Effector CD8-positive, alpha-beta T cell (primary cell): ENCODE results near the gene ACTN4.
"Not testable (repeated sequence)": the region's sequence is repeated elsewhere in the genome, so short reads cannot be mapped to it uniquely, and the experiment has no call there.

Experiments used
- DNase-seq: peaks from one replicate; lab custom pipeline; 2025; lab: John Stamatoyannopoulos, UW

The ACTN4 gene

DNA sequence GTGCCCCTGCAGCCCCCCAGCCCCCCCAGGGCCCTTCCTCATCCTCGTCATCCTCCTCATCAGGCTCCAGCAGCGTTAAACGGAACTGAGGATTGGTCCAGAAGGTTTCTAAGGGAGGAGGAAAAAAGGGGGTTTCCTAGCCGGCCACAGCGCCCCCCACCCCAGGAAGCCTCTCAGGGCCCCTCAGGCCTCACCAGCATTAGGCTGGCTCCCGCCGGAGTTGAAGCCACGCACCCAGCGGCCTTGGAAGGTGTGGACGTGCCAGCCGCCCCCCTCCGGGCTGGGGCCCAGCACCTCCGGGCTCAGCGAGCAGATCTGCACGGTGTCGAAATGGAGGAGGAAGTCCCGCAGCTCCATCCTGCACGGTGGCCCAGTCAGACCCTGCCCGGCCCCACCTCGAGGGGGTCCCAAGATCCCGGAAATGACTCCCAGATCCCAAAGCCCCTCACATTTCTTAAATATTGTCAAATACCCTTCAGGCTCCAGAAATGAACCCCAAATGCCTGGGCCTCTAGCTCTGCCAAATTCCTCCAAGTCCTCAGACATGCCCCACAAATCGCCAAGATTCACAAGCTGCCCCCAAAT is 89.9 kb downstream of the ACTN4 start:
- DNase-seq, result no peak

DNA sequence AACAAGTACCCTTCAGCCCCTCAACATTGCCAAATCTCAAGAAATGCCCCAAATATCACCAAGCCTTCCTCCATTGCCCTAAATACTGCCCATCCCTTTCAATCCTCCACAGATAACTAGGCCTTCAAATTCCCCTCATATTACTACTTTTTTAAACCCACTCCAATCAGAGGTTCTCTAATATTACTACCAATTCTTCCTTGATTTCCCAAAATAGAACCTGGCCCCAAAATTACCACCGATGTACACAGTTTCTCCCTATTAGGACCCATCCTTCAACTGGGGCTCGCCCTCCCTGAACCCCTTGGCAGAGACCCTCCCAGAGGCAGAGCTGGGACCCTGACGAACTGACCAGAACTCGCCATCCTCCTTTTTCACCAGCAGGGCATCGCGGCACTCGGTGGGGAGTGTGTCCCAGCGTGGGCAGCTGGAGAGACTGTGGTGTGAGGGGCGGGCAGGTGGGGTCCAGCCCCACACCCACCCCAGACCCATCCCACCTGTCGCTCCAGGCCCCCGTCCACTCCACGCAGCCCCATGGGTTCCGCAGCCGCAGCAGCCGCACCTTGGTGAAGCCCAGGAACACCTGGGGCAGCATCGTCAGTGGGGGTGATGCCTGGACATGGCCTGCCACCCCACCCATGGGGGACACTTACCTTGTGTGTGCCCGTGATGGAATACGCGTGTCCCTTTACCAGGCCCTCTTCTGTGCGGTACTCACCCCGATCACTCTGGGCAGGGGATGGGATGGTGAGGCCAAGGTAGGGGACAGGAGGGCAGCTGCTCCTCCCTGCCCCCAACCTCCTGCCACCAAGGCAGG is 90.7 kb downstream of the ACTN4 start:
- DNase-seq, result no peak

DNA sequence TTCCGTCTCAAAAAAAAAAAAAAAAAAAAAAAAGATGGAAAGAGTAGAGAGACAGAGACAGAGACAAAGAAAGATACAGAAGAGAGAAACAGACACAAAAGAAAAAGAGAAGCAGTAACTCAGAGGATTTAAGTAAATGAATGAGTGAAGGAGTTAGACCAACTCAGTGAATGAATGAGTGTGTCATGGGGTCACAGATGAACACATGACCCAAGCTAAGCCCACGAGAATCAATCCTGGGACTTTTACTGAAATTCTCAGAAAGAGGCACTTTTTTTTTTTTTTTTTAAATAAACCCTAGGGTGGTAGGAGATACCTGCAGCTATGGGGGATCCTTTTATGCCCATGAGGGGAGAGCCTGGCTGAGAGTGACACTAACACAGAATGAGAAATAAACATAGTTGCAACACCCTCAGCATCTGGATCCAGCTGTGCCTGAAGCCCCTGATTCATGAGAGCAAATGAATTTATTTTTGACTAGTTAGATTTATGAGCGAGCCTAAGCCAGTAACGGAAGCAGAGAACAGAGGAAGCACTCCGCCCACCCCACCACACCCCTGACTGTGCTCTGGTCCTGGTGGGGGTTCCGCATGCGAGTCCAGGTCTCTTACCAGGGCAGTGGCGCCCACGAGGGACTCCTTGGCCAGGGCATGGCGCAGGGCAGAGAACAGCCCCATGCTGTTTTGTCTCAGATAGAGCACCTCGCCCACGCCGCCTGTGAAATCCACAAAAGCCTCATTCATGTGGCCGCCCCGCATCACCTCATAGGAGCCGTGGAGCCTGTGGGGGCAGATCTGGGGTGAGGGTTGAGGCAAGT is 92.2 kb downstream of the ACTN4 start:
- DNase-seq, result no peak

DNA sequence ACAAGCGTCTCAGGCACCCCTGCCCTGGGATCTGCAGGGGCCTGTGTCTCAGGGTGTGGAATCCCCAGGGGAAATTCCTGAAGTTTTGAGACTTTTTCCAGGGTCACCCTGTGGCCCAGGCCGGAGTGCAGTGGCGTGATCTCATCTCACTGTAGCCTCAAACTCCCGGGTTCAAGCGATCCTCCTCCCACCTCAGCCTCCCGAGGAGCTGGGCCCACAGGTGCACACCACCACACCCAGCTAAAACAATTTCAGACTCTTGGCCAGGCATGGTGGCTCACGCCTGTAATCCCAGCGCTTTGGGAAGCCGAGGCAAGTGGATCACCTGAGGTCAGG is 92.8 kb downstream of the ACTN4 start:
- no peak for DNase-seq

DNA sequence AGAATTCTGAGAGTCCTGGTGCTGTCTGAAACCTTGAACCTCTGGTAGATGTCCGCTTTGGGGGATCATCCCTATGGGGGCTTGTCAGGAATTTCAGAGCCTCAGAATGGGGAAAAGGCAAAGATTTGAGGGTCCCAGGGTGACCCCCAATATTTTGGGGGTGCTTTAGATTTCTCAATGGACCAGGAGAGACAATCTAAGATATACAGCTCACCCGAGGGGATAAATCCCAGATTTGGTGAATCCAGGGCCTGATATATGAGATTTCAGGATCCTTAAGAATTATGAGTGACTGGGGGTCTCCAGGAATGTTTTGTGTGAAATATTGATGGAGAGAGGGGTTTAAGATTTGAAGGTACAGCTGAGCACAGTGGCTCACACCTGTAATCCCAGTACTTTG is 93.5 kb downstream of the ACTN4 start:
- no peak for DNase-seq

DNA sequence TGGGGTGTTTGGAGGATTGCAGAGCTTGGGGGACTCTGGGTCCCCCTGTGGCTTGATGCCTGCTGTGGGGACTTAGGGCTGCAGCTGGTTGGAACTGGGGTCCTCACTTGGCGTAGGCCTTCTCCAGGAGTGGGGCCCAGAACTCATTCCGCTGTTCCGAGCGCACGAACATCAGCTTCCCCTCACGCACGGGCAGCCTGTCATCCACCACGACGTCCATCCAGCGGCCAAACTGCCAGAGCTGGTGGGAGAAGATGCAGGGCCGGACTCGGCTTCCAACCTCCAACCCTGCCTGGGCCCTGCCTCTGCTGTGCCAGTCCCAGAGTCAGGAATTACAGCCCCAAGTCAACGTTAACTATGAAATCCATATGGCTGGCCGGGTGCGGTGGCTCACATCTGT is 94.2 kb downstream of the ACTN4 start:
- DNase-seq, result no peak

DNA sequence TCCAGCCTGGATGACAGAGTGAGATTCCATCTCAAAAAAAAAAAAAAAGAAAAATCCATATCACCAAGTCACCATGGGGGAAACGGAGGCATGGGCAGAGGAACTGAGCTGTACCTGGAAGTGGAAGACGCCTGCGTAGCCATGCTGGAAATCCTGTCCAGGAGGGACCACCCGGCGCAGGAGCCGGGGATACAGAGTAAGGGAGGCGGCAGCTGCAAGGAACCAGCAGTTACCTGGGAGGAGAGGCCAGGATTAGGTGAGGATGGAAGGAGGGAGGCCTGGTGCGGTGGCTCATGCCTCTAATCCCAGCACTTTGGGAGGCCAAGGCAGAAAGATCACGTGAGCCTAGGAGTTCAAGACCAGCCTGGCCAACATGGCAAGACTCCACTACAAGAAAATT is 94.8 kb downstream of the ACTN4 start:
- DNase-seq, result no peak

DNA sequence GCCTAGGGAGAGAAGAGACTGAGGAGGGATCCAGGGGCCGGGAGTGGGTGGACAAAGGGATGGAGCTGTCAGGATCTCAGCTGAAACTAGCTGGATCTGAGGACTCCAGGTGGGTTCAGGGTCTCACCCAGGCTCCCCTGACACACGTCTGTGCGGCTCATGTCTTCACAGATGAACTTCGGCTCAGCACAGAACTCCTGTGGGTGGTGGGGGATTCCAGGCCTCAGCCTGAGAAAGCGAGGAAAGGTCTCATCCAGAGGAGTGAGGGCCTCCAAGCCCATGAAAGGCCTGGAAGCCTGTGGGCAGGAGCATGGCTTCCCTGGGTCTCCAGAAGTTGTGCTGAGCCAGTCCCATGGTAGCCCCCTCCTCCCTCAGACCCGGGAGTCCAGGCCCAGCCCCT is 95.5 kb downstream of the ACTN4 start:
- DNase-seq, result no peak

DNA sequence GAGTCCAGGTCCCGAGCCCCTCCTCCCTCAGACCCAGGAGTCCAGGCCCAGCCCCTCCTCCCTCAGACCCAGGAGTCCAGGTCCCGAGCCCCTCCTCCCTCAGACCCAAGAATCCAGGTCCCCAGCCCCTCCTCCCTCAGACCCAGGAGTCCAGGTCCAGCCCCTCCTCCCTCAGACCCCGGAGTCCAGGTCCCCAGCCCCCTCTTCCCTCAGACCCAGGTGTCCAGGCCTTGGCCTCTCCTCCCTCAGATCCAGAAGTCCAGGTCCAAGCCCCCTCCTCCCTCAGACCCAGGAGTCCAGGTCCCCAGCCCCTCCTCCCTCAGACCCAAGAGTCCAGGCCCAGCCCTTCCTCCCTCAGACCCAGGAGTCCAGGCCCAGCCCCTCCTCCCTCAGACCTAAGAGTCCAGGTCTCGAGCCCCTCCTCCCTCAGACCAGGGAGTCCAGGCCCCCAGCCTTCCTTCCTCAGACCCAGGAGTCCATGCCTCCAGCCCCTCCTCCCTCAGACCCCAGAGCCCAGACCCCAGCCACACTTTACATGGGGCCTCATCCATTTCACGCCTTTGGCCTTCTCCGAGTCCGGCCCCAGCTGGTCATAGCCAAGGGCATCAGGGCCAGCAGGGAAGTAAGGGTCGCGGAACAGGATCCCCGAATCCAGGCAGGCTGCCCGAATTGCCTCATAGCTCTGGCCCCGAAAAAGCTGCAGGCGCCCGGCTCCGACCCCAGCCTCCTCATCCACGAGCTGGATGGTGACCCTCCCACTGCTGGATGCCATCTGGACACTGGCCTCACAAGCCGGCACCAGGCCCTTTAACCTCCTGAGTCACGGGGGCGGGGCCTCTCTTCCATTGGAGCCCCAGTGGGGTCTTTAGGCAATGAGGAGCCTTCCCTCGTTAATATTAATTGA is 96.2 kb downstream of the ACTN4 start:
- no peak for DNase-seq

DNA sequence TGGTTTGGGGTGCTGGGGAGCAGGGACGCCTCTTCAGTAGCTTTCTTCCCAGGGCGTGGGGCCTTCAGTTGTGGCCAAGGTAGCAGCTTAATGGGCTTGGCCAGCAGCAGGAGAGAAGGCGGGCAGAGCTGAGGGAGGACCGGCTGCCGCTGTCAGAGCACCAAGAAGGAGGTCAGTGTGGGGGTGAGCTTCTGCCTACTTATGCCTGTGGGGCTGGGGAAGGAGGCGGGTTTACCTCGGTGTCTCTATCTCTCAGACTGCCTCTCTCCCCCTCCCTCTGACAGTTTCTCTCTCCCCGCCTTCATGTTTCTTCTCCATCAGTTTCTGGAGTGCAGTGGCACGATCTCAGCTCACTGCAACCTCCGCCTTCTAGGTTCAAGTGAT is 96.8 kb downstream of the ACTN4 start, which contains the start of gene CAPN12:
CAPN12 (minus strand) TSS at position 177 of the 384 bp plus-strand sequence. CDS start 309 bp downstream, outside the sequence.
- DNase-seq, result no peak

DNA sequence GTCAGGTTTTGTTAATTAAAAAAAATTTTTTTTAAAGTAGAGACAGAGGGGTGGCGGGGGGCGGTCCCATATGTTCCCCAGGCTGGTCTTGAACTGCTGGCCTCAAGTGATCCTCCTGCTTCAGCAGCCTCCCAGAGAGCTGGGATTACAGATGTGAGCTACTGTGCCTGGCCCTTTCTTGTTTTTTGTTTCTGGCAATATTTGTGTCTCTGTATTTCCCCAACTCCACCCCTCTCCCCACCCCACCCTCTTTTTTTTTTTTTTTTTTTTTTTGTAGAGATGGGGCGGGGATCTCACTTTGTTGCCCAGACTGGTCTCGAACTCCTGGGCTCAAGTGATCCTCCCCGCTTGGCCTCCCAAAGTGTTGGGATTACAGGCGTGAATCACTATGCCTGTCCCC is 97.4 kb downstream of the ACTN4 start:
- no peak for DNase-seq

DNA sequence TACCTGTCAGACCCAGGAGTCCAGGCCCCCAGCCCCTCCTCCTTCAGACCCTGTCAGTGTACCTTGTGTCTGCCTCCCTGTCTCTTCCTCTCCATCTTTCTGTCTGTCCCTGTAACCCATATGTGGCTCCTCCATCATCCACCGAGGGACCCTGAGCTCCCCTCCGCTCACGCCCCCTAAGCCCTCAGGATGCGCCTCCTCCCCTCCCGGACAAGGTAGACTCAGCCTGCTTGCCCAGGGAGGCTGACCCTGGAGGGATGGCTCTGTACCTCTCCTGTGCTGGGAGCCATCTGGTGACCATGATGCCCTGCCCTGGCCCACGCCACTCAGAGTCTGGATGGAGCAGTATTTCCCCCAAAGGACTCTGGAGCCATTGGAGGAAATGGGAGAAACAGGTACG is 97.9 kb downstream of the ACTN4 start:
- no peak for DNase-seq

DNA sequence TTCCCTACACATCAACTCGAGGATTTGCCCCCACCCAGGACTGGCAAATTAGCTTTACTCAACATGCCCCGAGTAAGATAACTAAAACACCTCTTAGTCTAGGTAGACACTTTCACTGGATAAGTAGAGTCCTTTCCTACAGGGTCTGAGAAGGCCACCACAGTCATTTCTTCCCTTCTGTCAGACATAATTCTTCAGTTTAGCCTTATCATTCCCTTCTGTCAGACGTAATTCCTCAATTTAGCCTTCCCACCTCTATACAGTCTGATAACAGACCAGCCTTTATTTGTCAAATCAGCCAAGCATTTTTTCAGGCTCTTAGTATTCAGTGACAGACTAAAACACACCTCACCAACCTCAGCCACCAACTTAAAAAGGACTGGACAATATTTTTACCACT is 106.3 kb downstream of the ACTN4 start:
- DNase-seq, result not testable (repeated sequence)

DNA sequence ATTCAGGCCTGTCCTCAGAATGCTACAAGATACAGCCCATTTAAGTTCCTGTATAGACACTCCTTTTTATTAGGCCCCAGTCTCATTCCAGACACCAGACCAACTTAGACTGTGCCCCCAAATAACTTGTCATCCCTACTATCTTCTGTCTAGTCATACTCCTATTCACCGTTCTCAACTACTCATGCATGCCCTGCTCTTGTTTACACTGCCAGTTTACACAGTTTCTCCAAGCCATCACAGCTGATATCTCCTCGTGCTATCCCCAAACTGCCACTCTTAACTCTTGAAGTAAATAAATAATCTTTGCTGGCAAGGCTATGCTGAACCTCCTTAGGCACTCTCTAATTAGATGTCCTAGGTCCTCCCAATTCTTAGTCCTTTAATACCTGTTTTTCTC is 106.7 kb downstream of the ACTN4 start:
- DNase-seq, result not testable (repeated sequence)

DNA sequence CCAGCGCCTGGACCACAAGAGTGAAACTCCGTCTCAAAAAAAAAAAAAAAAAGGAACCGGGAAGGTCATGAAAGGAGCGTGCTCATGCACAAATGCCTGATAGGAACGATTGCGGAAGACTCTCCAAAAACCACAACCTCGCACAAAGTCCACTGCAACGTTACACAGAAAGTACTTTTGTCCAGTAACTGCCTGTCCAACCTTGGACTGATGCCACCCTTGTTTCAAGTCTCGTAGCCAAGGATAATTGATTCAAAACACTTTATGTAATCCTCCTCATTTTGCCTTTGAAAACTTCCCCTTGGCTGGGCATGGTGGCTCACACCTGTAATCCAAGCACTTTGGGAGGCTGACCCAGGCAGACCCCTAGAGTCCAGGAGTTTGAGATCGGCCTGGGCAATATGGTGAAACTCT is 112.1 kb downstream of the ACTN4 start:
- no peak for DNase-seq

DNA sequence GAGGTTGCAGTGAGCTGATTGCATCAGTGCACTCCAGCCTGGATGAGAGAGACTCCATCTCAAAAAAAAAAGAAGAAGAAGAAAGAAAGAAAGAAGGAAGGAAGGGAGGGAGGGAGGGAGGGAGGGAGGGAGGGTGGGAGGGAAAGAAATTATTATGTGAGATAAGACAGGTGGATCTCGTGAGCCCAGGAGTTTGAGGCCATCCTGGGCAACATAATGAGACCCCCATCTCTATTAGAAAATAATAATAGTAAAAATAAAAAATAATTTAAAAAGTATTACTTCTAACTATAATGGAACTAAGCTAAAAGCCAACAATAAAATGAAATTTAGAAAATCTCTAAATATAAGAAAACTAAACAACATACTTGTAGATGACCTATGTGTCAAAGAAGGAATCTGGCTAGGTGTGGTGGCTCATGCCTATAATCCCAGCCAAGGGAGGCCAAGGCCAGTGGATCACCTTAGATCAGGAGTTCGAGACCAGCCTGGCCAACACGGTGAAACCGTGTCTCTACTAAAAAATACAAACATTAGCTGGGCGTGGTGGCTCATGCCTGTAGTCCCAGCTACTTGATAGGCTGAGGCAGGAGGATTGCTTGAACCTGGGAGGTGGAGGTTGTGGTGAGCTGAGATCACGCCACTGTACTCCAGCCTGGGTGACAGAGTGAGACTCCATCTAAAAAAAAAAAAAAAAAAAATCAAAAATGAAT is 113.5 kb downstream of the ACTN4 start:
- not testable (repeated sequence) for DNase-seq

DNA sequence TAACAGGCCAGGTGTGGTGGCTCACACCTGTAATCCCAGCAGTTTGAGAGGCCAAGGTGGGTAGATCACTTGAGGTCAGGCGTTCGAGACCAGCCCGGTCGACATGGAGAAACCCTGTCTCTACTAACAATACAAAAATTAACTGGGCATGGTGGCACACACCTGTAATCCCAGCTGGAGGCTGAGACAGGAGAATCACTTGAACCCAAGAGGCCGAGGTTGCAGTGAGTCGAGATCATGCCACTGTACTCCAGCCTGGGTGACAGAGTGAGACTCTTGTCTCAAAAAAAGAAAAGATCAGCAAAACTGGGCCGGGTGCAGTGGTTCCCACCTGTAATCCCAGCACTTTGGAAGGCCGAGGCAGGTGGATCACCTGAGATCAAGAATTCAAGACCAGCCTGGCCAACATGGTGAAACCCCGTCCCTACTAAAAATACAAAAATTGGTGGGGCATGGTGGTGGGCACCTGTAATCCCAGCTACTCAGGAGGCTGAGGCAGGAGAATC is 114.5 kb downstream of the ACTN4 start:
- not testable (repeated sequence) for DNase-seq

DNA sequence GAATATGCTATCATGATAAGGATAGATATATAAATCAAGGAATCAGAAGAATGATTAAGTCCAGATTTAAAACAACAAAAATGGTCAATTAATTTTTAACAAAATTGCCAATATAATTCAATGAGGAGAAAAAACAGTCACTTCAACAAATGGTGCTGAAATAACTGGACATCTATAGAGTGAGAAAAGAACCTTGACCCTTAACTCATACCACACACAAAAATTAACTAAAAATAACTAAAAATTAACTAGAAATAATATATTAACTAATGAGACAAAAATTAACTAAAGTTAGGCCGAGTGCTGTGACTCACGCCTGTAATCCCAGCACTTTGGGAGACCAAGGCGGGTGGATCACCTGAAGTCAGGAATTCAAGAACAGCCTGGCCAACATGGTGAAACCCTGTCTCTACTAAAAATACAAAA is 116.4 kb downstream of the ACTN4 start:
- DNase-seq, result no peak

DNA sequence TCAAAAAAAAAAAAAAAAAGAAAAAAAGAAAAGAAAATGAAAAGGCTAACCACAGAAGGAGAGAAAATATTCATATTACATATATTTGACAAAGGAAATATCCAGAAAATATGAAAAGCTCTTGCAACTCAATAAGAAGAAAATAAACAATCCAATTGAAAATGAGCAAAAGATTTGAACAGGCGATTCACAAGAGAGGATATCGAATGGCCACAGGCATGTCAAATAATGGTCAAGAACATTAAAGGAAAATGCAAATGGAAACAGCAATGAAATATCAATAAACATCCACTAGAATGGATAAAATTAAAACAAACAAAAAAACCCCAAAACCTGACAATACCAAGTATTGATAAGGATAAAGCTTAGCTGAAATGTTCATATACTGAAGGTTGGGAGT is 117.8 kb downstream of the ACTN4 start:
- no peak for DNase-seq

DNA sequence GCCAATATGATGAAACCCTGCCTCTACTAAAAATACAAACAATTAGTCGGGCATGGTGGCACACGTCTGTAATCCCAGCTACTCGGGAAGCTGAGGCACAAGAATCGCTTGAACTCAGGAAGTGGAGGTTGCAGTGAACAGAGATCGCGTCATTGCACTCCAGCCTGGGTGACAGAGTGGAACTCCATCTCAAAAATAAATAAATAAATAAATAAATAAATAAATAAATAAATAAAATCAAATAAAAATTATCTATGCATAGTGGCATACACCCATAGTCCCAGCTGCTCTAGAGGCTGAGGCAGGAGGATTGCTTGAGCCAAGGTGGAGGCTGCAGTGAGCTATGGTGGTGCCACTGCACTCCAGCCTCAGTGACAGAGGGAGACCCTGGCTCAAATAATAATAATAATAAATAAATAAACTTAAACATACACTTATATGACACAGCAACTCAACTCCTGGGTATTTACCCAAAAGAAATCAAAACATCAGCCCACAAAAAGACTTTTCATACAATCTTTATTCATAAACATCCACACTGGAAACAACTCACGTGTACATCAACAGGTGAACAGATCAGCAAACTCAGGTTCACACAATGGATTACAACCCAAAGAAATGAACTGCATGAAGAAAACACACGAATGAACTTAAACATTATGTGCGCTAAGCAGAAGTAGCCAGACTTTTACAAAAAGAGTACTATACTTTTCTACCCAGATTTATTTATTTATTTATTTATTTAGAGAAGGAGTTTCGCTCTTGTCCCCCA is 119.0 kb downstream of the ACTN4 start:
- no peak for DNase-seq
